PC-9 (cell line): ENCODE results near the gene CYTH2. TPM values are rescaled to one million over a fixed set of nuclear protein-coding genes. Genes with fewer than 3 reads are reported as not detected.

Experiments used
- BruUV-seq: library from RNA; stranded (reverse); fragments of 400-500 nt; replicated peaks from 2 replicates; lab custom pipeline; 2021; lab: Mats Ljungman, UMichigan
- CTCF ChIA-PET: fragments of 300-600 bp; sonication (Branson Sonifier 250); formaldehyde crosslinking; loops from one replicate; lab custom pipeline; 2022; ENCODE audit warnings: antibody characterized with exemption; lab: Charles Lee
- POLR2A ChIA-PET: fragments of 300-600 bp; sonication (Branson Sonifier 250); formaldehyde crosslinking; loops from one replicate; lab custom pipeline; 2022; ENCODE audit warnings: antibody characterized with exemption; ENCODE audit not compliant: unreplicated experiment; lab: Charles Lee
- DNase-seq, 2 experiments: peaks; one replicate each; pipeline versions ENCODE4 v3.0.0 to v3.0.0-alpha.2; 2015 to 2022; ENCODE audit warnings: mixed read lengths in 1 of 2
- H2AFZ ChIP-seq: fragments of 200-600 bp; sonication (generic); 2 replicates; pipeline ENCODE4 v1.8.1; 2017; ENCODE audit warnings: antibody characterized with exemption
- H3F3A ChIP-seq: fragments of 200-600 bp; sonication (generic); 2 replicates; pipeline ENCODE4 v1.8.1; 2017; ENCODE audit warnings: antibody characterized with exemption, mild to moderate bottlenecking, low read depth; ENCODE audit not compliant: insufficient read depth
- H3K27ac ChIP-seq: fragments of 200-600 bp; sonication (generic); 2 replicates; pipeline ENCODE4 v1.6.1; 2016; ENCODE audit warnings: mixed run types
- H3K27me3 ChIP-seq: fragments of 200-600 bp; sonication (generic); 2 replicates; pipeline ENCODE4 v1.6.1; 2016; ENCODE audit warnings: low read depth, mixed run types; ENCODE audit not compliant: insufficient read depth
- H3K36me3 ChIP-seq: fragments of 200-600 bp; sonication (generic); 2 replicates; pipeline ENCODE4 v1.6.1; 2016; ENCODE audit warnings: low read depth, mixed run types
- H3K4me1 ChIP-seq: fragments of 200-600 bp; sonication (generic); replicated peaks from 2 replicates; pipeline ENCODE4 v1.6.1; 2016; ENCODE audit warnings: mixed run types; ENCODE audit not compliant: insufficient read depth
- H3K4me2 ChIP-seq: fragments of 200-600 bp; sonication (generic); 2 replicates; pipeline ENCODE4 v1.6.1; 2017; ENCODE audit warnings: mixed run types
- H3K4me3 ChIP-seq: fragments of 200-600 bp; sonication (generic); 2 replicates; pipeline ENCODE4 v1.6.1; 2016; ENCODE audit warnings: mixed run types
- H3K79me2 ChIP-seq: fragments of 200-600 bp; sonication (generic); 2 replicates; pipeline ENCODE4 v1.6.1; 2017; ENCODE audit warnings: low read depth, mixed run types
- H3K9me2 ChIP-seq: fragments of 200-600 bp; sonication (generic); 2 replicates; pipeline ENCODE4 v1.8.1; 2017; ENCODE audit warnings: mild to moderate bottlenecking; ENCODE audit not compliant: insufficient read depth
- H3K9me3 ChIP-seq: fragments of 200-600 bp; sonication (generic); 2 replicates; pipeline ENCODE4 v1.8.1; 2016; ENCODE audit warnings: low read depth; ENCODE audit not compliant: insufficient read depth
- H4K20me1 ChIP-seq: fragments of 200-600 bp; sonication (generic); 2 replicates; pipeline ENCODE4 v1.8.1; 2017; ENCODE audit not compliant: insufficient read depth
- EZH2 ChIP-seq: fragments of 200-600 bp; sonication (generic); IDR thresholded peaks from 2 replicates; pipeline ENCODE4 v1.8.0; 2017; ENCODE audit warnings: antibody characterized with exemption, low read depth
- intact Hi-C: fragments of 100-400 bp; cut with micrococcal nuclease; formaldehyde crosslinking; loops from one replicate; pipeline ENCODE4 v1.10.0; 2022; ENCODE audit not compliant: unreplicated experiment
- total RNA-seq: library from RNA; stranded (reverse); gene quantifications from 2 replicates; pipeline ENCODE4 v1.2.3, GENCODE V29; 2021
- TF ChIP-seq, protein P1 (sequence below): fragments of 200-600 bp; sonication (generic); conservative IDR thresholded peaks from 2 replicates; pipeline ENCODE4 v1.6.1; 2017; ENCODE audit warnings: mixed run types, antibody characterized with exemption, mild to moderate bottlenecking, moderate library complexity

The CYTH2 gene
- total RNA-seq, 1 experiment from 2014 or later, result 74.4 TPM

DNA sequence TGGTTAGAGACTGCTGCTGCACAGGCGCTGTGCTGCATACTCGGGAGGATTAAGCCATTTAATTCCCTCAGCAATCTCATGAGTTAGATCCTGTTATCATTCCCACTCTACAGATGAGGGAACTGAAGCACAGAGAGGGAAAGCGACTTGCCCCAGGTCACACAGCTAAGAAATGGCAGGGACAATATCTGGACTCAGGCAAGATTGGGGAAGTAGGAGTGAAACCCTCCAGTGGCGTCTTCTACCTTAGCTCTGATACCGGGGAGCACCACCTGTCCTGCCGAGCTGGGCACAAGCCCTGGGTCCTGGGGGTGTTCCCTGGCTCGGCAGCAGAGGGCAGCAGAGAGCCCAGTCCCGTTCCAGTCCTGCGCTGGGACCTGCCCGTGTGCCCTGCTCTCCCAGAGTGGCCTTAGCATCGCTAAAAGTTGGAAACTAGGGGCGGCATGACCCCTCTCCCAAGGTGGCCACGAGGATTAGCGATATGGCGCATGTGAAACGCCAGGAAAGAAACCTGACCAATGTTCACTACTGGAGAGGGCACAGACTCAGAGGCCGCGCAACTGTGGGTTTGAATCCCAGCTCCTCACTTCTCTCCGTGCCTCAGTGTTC, 20.5 kb downstream of the CYTH2 start:
- Histone ChIP-seq H2AFZ (no peak overlapping the region), H3K27me3 (no peaks in the 10 kb centered on the region), H3K79me2 (peaks cover 8% of the 10 kb centered on the region; the same call in 1 of the 2 replicates), H3K9me2 (no peaks in the 10 kb centered on the region), H3K4me2 (peak overlapping the region; percentile 68), H4K20me1 (no peaks in the 10 kb centered on the region), H3K27ac (no peak overlapping the region), H3K4me3 (no peak overlapping the region), H3K36me3 (no peaks in the 10 kb centered on the region), H3F3A (peaks cover 65% of the 10 kb centered on the region), H3K4me1 (peaks cover 57% of the 10 kb centered on the region), H3K9me3 (no peaks in the 10 kb centered on the region)
- TF ChIP-seq, protein P1, sequence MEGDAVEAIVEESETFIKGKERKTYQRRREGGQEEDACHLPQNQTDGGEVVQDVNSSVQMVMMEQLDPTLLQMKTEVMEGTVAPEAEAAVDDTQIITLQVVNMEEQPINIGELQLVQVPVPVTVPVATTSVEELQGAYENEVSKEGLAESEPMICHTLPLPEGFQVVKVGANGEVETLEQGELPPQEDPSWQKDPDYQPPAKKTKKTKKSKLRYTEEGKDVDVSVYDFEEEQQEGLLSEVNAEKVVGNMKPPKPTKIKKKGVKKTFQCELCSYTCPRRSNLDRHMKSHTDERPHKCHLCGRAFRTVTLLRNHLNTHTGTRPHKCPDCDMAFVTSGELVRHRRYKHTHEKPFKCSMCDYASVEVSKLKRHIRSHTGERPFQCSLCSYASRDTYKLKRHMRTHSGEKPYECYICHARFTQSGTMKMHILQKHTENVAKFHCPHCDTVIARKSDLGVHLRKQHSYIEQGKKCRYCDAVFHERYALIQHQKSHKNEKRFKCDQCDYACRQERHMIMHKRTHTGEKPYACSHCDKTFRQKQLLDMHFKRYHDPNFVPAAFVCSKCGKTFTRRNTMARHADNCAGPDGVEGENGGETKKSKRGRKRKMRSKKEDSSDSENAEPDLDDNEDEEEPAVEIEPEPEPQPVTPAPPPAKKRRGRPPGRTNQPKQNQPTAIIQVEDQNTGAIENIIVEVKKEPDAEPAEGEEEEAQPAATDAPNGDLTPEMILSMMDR, result peak; percentile 97
- TF ChIP-seq EZH2, result no peak
- ChIA-PET POLR2A (interaction anchor here (0.5 to 0.8 kb wide), 4 partner anchors 8 to 503 kb away, joined by 3 to 12 read pairs (median 4); no protein-coding TSS in a partner anchor), CTCF (interaction anchor here (0.6 to 1.5 kb wide), 5 partner anchors 13 to 249 kb away, joined by 3 to 10 read pairs (median 3); no protein-coding TSS in a partner anchor)
- no TSS peak for BruUV-seq
- intact Hi-C loops, result loop anchor here (2.0 to 10.0 kb wide), 3 partner anchors 97 to 475 kb away; partner anchors contain the start of genes FTL, GRIN2D and KDELR1
- peak; percentile 70 to 81 for DNase-seq

DNA sequence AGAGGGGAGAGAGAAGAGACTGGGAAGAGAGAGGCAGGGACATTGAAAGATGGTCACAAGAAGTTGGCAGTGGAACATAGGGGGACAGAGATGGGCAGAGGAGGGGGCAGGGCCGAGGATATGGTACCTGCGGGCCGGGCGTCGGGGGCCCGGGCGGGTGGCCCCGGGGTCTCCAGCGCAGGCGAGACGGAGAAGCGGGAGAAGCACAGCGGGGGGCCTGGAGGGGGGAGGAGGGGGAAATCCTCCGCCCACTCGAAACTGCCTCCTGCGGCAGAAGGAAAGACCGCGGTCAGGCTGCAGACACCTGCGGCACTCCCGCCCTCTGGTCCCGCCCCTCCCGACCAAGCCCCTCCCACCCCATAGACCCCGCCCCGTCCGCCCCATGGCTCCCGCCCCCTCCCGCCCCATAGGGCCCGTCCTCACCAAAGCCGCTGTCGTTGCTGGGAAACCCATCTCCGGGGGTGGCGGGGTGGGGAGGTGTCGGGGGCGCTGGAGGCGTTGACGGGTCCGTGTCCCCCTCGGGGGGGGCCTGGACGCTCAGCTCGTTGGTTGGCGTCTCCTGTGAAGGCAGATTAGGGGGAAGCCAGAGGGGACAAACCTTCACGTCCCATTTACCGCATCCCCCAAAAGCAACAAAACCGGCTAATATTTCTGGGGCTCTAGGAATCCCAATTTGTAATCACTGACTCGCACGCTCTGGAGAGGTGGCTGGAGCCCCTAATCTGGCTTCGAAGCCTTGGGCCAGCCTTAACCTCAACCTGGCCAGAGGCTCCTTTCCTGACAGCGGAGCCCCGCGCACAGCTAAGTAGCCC, 22.0 kb downstream of the CYTH2 start:
- no TSS peak for BruUV-seq
- Histone ChIP-seq H2AFZ (no peak overlapping the region), H3K4me2 (peak overlapping the region; percentile 68)

DNA sequence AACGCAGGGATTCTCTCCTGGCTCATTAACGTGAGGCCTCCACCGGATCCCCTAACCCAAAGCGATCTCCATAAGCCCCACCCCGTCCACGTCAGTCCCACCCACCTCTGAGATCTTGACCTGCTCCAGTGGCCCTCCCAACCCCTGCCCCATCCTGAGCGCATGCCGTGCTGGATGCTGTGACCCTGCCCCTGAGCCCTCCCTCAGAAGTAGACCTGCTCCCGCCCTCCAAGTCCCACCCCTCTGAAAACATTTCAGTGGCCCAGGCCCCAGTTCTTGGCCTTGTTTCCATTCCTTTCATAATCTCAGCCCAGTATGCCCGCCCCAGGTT, 22.6 kb downstream of the CYTH2 start:
- no peak overlapping the region for H3K27ac ChIP-seq
- H3K9me2 ChIP-seq, result no peaks in the 10 kb centered on the region
- H3K4me1 ChIP-seq, result peaks cover 51% of the 10 kb centered on the region
- no peaks in the 10 kb centered on the region for H3K9me3 ChIP-seq
- H3K27me3 ChIP-seq, result no peaks in the 10 kb centered on the region
- POLR2A ChIA-PET, result no interaction called here
- H3K4me2 ChIP-seq, result no peak overlapping the region
- DNase-seq, result no peak
- CTCF ChIA-PET, result no interaction called here
- intact Hi-C loops, result loop anchor here (2.0 kb wide), 2 partner anchors 23 to 219 kb away; partner anchors contain the start of gene CYTH2
- TF ChIP-seq, protein P1, result no peak
- no peak for TF ChIP-seq EZH2
- no peaks in the 10 kb centered on the region for H4K20me1 ChIP-seq
- no peak overlapping the region for H2AFZ ChIP-seq
- H3F3A ChIP-seq, result peaks cover 68% of the 10 kb centered on the region
- no peaks in the 10 kb centered on the region for H3K36me3 ChIP-seq
- no peak overlapping the region for H3K4me3 ChIP-seq
- peaks cover 15% of the 10 kb centered on the region; the same call in 1 of the 2 replicates for H3K79me2 ChIP-seq
- no TSS peak for BruUV-seq

More for the DNA sequence above, 22.0 kb downstream of the CYTH2 start:
- H3K9me3 ChIP-seq, result no peaks in the 10 kb centered on the region
- no peaks in the 10 kb centered on the region for H3K27me3 ChIP-seq
- no peaks in the 10 kb centered on the region for H4K20me1 ChIP-seq
- no peak for DNase-seq
- peak overlapping the region; percentile 43 for H3K27ac ChIP-seq
- no peaks in the 10 kb centered on the region for H3K9me2 ChIP-seq
- no peaks in the 10 kb centered on the region for H3K36me3 ChIP-seq
- intact Hi-C loops, result no loop called here
- H3K4me1 ChIP-seq, result peaks cover 57% of the 10 kb centered on the region
- TF ChIP-seq, protein P1, result no peak
- no peak for TF ChIP-seq EZH2
- ChIA-PET CTCF (no interaction called here), POLR2A (no interaction called here)
- peak overlapping the region; percentile 37; the same call in 1 of the 2 replicates for H3K4me3 ChIP-seq
- H3K79me2 ChIP-seq, result peaks cover 15% of the 10 kb centered on the region; the same call in 1 of the 2 replicates
- H3F3A ChIP-seq, result peaks cover 68% of the 10 kb centered on the region
